DMS 273 (cell line): ENCODE data around the gene ATP5F1A.
A peak's percentile ranks its signal among the peaks of the same experiment; 100 is the strongest.
"Not testable (repeated sequence)": the region's sequence is repeated elsewhere in the genome, so short reads cannot be mapped to it uniquely, and the experiment has no call there.

Experiments used
- DNase-seq: peaks from one replicate; lab custom pipeline; 2025; ENCODE audit not compliant: unreplicated experiment; lab: John Stamatoyannopoulos, UW

The ATP5F1A gene

DNA sequence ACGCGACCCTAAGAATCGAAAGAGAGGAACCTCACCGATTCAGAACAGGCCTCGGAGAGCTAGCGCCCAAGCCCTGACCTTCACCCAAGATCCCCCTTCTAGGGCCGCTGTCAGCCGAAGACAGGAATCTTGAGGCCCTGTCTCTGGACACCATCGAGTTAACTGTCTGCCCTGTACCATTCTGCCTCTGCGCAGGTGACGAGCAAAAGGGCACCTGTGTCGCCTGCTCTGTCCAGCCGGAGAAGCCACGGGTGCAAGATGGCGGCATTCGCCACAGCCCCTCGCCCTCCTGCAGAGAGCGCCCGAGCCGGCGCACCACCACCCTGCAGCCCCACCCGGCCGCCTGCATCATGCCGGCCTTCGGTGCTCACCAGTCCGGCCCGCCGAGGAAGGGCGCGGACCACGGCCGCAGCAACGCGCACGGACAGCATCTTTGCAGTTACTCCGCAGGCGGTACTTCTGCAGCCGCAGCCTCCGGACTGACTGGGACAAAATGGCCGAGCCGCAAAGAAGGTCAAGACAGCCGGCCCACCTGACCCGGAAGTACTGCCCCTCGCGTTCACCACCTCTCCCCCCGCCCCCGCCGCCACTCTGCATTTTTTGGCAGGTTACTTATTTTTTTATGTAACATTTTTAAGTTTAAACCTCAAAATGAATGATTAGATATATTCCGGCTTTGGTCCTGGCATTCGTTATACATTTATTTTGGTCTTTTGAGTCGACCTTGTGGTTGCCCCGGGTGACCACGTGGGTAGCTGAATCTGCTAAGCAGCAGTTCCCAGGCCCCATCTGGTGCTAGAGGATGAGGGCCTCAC is at the start of gene ATP5F1A:
TSS of gene ATP5F1A (minus strand) at position 496 of the 815 bp plus-strand sequence. CDS start at position 431, 65 bp downstream.
- DNase-seq = peak; percentile 94

DNA sequence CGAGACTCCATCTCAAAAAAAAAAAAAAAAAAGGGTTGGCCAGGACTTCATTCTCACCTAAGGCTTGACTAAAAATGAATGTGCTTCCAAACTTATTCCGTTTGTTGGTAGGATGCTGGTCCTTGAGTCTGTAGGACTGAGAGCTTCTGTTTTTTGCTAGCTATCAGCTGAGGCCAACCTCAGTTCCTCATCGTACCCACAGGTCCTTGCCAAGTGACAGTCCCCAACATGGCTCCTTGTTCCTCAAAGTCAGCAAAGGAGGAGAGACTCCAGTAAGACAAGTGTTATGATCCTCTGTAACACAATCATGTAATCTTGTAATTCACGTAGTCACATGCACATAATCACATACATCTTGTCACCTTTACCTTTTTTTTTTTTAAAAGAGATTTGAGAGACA is 43.1 kb upstream of the ATP5F1A start:
- DNase-seq = no peak

GRCh38 chr18:46140173-46140572 is 42.1 kb upstream of the ATP5F1A start:
- no peak for DNase-seq

- peak; percentile 70 for DNase-seq
These were observed 37.0 kb upstream of the ATP5F1A start for GRCh38 chr18:46134920-46135675.

DNA sequence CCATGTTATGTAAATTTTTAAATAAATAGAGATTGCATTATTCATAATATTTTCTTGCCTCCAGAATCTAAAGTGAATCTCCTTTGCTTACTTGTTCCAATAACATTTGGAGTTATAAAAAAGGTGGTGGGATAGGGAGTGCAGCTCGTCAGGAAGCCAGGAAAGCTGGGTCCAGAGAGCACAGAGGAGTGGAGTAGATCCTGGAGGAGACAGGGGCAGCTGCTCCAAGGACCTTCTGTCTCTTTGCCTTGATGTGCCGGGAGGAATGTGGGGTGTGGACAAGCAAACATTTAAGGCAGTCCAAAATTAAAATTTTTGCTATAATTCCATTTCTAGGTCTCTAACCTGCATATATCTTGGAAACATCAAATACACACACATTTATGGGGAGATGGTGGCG is 35.4 kb upstream of the ATP5F1A start:
- DNase-seq = no peak

DNA sequence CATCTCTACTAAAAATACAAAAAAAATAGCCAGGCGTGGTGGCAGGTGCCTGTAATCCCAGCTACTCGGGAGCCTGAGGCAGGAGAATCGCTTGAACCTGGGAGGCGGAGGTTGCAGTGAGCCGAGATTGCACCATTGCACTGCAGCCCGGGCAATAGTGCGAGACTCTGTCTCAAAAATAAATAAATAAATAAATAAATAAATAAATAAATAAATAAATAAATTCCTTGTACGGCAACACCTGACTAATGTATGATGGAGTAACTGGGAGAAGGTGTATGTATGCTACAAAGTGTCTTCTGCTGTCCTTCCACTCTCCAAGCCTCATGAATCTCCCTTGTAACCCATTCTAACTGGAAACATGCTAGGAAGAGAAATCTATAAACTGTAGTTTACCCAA is 32.5 kb upstream of the ATP5F1A start:
- DNase-seq = not testable (repeated sequence)

DNA sequence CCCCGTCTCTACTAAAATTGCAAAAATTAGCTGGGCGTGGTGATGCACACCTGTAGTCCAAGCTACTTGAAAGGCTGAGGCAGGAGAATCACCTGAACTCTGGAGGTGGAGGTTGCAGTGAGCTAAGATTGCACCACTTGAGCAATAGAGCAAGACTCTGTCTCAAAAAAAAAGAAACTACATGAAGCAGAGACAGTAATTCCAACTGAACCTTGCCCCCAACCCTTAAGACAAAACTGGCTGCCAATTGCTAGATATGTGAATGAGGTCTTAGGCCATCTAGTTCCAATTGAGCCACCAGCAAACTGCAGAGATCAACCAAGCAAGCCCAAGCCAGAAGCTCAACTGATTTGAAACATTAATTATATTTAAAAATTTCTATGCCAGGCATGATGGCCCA is 32.0 kb upstream of the ATP5F1A start:
- no peak for DNase-seq

DNA sequence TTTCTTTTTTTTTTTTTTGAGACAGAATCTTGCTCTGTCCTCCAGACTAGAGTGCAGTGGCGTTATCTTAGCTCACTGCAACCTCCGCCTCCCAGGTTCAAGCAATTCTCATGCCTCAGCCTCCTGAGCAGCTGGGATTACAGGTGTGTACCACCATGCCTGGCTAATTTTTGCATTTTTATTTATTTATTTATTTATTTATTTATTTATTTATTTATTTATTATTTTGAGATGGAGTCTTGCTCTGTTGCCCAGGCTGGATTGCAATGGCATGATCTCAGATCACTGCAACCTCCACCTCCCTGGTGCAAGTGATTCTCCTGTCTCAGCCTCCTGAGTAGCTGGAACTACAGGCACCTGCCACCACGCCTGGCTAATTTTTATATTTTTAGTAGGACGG is 28.5 kb upstream of the ATP5F1A start:
- DNase-seq = not testable (repeated sequence)

GRCh38 chr18:46113751-46114150 is 15.7 kb upstream of the ATP5F1A start:
- no peak for DNase-seq

GRCh38 chr18:46110406-46110805 is 12.3 kb upstream of the ATP5F1A start:
- DNase-seq = no peak

- no peak for DNase-seq
These were observed 11.3 kb upstream of the ATP5F1A start for GRCh38 chr18:46109386-46109785.

GRCh38 chr18:46104128-46104911 is 6.2 kb upstream of the ATP5F1A start, which contains the start of gene HAUS1:
Gene HAUS1, plus strand, starts transcription at chr18:46104385. Its CDS starts 27 bp downstream, at chr18:46104412.
- peak; percentile 98 for DNase-seq

DNA sequence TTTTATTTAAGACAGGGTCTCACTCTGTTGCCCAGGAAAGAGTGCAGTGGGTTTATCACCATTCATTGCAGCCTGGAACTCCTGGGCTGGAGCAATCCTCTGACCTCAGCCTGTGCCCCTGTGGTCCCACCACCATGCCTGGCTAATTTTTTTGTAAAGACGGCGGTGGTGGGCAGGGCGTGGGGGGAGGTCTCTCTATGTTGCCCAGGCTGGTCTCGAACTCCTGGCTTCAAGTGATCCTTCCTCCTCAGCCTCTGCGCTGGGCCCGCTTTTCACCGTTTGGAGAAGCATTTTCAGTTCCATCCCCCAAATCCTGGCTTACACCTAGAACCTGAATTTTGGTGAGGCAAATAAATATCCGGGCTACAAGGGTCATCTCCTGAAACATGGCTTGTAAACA is 1.4 kb upstream of the ATP5F1A start:
- DNase-seq = no peak

- no peak for DNase-seq
These were observed 479 bp upstream of the ATP5F1A start for GRCh38 chr18:46098616-46098933.

DNA sequence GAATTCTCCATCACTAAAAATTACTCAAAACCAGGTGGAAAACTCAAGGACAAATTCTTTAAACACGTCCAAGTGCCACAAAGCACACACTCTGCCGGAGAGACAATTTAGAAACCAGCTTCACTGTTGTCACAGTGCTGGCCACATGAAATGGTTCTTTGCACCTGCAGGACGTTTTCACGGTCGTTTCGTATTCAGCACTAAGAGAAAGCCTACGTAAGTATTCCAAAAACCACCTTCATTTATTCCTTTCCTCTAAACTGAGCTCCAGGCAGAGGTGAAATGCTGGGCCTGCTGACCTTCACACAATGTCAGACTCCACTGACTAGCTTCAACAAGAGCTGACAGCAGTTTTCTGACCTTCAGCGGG is 680 bp downstream of the ATP5F1A start:
- DNase-seq = no peak

DNA sequence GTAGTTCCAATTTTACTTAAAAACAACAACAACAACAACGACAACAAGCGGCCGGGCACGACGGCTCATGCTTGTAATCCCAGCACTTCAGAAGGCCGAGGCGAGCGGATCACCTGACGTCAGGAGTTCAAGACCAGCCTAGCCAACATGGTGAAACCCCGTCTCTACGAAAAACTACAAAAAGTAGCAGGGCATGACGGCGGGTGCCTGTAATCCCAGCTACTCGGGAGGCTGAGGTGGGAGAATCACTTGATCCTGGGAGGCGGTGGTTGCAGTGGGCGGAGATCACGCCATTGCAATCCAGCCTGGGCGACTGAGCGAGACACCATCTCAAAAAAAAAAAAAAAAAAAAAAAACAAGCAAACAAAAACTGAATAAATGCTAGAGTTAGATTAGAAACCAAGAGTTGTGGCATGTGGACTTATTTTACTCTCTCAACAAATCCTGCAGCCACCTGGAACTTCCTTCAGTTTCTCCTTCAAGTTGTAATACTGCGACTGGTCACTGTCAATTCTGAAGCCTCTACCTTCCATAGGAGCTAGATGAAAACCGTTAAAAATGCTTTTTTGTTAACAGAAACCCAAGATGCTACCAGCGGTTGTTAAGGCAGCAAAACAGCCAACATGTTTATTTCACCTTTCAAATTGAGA is 1.3 kb downstream of the ATP5F1A start:
- peak; percentile 28 for DNase-seq

GRCh38 chr18:46095532-46095931 is 2.6 kb downstream of the ATP5F1A start:
- DNase-seq = no peak

DNA sequence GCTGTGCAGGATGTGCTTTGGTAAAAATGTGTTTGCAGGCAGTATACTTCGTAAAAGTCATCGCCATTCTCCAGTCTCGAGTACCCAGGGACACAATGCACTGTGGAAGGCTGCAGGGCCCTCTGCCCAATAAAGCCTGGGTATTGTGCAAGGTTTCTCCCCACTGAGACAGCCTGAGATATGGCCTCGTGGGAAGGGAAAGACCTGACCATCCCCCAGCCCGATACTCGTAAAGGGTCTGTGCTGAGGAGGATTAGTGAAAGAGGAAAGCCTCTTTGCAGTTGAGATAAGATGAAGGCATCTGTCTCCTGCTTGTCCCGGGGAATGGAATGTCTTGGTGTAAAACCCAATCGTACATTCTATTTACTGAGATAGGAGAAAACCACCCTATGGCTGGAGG is 9.6 kb downstream of the ATP5F1A start:
- not testable (repeated sequence) for DNase-seq

DNA sequence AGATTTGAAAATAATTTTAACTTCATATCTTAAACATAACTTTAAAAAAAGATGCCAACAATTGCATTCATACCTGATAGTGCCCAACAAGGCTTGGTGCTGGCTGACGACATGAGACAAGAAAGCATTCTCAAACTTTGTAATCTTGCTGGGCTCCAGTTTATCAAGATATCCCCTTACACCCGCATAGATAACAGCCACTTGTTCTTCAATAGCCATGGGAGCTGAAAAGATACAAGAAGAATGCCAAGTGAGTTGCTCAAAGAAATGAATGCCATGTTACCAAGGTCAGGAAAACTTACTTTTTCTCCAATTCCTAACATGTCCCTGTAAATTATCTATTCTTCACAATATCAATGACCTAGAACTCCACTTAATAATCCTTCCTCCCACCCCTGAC is 13.7 kb downstream of the ATP5F1A start:
- no peak for DNase-seq

DNA sequence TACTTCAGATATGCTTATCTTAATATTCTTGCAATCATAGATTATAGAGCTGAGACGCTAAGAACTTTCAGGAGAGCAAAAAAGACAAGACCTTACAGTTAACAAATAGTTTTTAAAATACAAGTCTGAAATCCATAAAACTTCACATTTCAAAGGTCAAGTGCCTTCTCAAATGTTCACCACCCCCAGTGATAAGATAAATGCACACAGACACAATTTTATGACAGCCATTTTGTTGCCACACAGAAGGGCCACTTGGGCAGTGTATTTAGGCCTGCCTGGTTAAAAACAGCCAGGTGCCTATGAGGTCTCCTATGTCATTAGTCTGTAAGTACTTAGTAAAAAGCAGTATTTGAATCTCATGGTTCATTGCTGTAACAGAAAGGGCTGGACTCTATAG is 17.9 kb downstream of the ATP5F1A start:
- no peak for DNase-seq

- no peak for DNase-seq
These were observed 18.8 kb downstream of the ATP5F1A start for GRCh38 chr18:46079336-46079735.
